NB4 (cell line): ENCODE data around the gene NKX6-1.

Experiments
- CTCF ChIP-seq: IDR thresholded peaks from one replicate; pipeline ENCODE4 v1.5.1; 2012; ENCODE audit warnings: low read depth, low read length
- MAX ChIP-seq: IDR thresholded peaks from 2 replicates; pipeline ENCODE4 v1.6.1; 2011; ENCODE audit warnings: low read depth, low read length
- MYC ChIP-seq: IDR thresholded peaks from 2 replicates; pipeline ENCODE4 v1.6.1; 2011; ENCODE audit warnings: low read depth, low read length
- POLR2A ChIP-seq: IDR thresholded peaks from 2 replicates; pipeline ENCODE4 v1.6.1; 2011; ENCODE audit warnings: mild to moderate bottlenecking; ENCODE audit not compliant: insufficient read length; ENCODE audit errors: extremely low read depth

GRCh38 chr4:84547211-84547610, 48.1 kb upstream of the NKX6-1 start:
- TF ChIP-seq CTCF (no peak), POLR2A (no peak), MAX (no peak), MYC (no peak)
